Tibial nerve (tissue), 4 donors: Measurements from ENCODE around the gene SETD7. TPM values are rescaled to one million over a fixed set of nuclear protein-coding genes. Genes with fewer than 3 reads are reported as not detected.

Experiments used
- DNase-seq, 2 donors: peaks; one replicate each; pipeline ENCODE4 v3.0.0-alpha.2; 2019; ENCODE audit warnings: low spot score in 2 of 2
- H3K27ac ChIP-seq, 4 donors: fragments of 200-600 bp; sonication (generic) in 3 of 4; one replicate each; pipeline ENCODE4 v1.5.1; 2017 to 2019; ENCODE audit warnings: mild to moderate bottlenecking in 1 of 4
- H3K27me3 ChIP-seq, 2 donors: fragments of 200-600 bp; sonication (generic) in 1 of 2; one replicate each; pipeline versions ENCODE4 v1.5.1 to v1.6.0; 2017 to 2019
- H3K36me3 ChIP-seq, 3 donors: fragments of 200-600 bp; sonication (generic); one replicate each; pipeline ENCODE4 v1.5.1; 2018 to 2019
- H3K4me1 ChIP-seq, 4 donors: fragments of 200-600 bp; sonication (generic) in 3 of 4; one replicate each; pipeline ENCODE4 v1.5.1; 2017 to 2019
- H3K4me3 ChIP-seq, 4 donors: fragments of 200-600 bp; sonication (generic) in 3 of 4; one replicate each; pipeline ENCODE4 v1.5.1; 2017 to 2019; ENCODE audit warnings: mild to moderate bottlenecking in 1 of 4, moderate library complexity in 1 of 4
- H3K9me3 ChIP-seq, 4 donors: fragments of 200-600 bp; sonication (generic) in 3 of 4; one replicate each; pipeline ENCODE4 v1.5.1; 2017 to 2019
- CTCF ChIP-seq, 5 experiments: fragments of 200-600 bp in 3 of 5; fragments of 450-650 bp in 2 of 5; sonication (generic) in 3 of 5; IDR thresholded peaks; one replicate each; pipeline ENCODE4 v1.5.1; 2016 to 2019; ENCODE audit warnings: antibody characterized with exemption in 5 of 5, mild to moderate bottlenecking in 3 of 5, moderate library complexity in 2 of 5
- EP300 ChIP-seq, 2 donors: sonication (generic); formaldehyde crosslinking; IDR thresholded peaks; one replicate each; pipeline ENCODE4 v1.6.1; 2017; ENCODE audit warnings: antibody characterized with exemption in 2 of 2, mild to moderate bottlenecking in 1 of 2
- POLR2A ChIP-seq, 2 donors: fragments of 450-650 bp; IDR thresholded peaks; one replicate each; pipeline ENCODE4 v1.6.1; 2017; ENCODE audit warnings: antibody characterized with exemption in 2 of 2, mild to moderate bottlenecking in 2 of 2, moderate library complexity in 2 of 2
- WGBS, 2 donors: methylation state at CpG; one replicate each; pipeline ENCODE4 v1.1.5; 2018; 5-methylcytosine and 5-hydroxymethylcytosine counted together
- total RNA-seq, 4 donors: library from RNA; depleted of rRNA; stranded (reverse); fragments of >200 nt; gene quantifications; one replicate each; pipeline ENCODE4 v1.1.0, GENCODE V29; 2016

SETD7 gene
- total RNA-seq, 4 donors from 2014 or later: 49.2 to 81.4 (median 65.7) TPM

GRCh38 chr4:139584784-139585183 lies 28.8 kb upstream of the SETD7 start:
- no peak overlapping the region for H3K27ac ChIP-seq
- 80 to 82% methylated on average over 2 of the region's 2 CpGs for WGBS, 2 donors

GRCh38 chr4:139584013-139584412 lies 28.0 kb upstream of the SETD7 start:
- Histone ChIP-seq H3K27me3 (no peaks in the 10 kb centered on the region), H3K4me1 (no peaks in the 10 kb centered on the region), H3K36me3 (no peaks in the 10 kb centered on the region), H3K9me3 (no peaks in the 10 kb centered on the region), H3K27ac (no peak overlapping the region), H3K4me3 (no peak overlapping the region)
- TF ChIP-seq CTCF (IDR thresholded peaks at IDR 0.05) (no peak), EP300 (IDR thresholded peaks at IDR 0.05) (no peak), POLR2A (IDR thresholded peaks at IDR 0.05) (no peak)
- no peak for DNase-seq
- WGBS, 2 donors: 75 to 88% methylated on average over 2 of the region's 2 CpGs

More at GRCh38 chr4:139584784-139585183, 28.8 kb upstream of the SETD7 start:
- TF ChIP-seq CTCF (IDR thresholded peaks at IDR 0.05) (no peak), POLR2A (IDR thresholded peaks at IDR 0.05) (no peak), EP300 (IDR thresholded peaks at IDR 0.05) (no peak)
- DNase-seq: no peak
- Histone ChIP-seq H3K4me1 (no peaks in the 10 kb centered on the region), H3K27me3 (no peaks in the 10 kb centered on the region), H3K9me3 (no peaks in the 10 kb centered on the region), H3K36me3 (no peaks in the 10 kb centered on the region), H3K4me3 (no peak overlapping the region)

GRCh38 chr4:139582044-139582443 lies 26.0 kb upstream of the SETD7 start:
- Histone ChIP-seq H3K9me3 (no peaks in the 10 kb centered on the region), H3K4me1 (no peaks in the 10 kb centered on the region), H3K36me3 (no peaks in the 10 kb centered on the region), H3K4me3 (no peak overlapping the region), H3K27me3 (no peaks in the 10 kb centered on the region), H3K27ac (no peak overlapping the region)
- no peak for DNase-seq
- TF ChIP-seq EP300 (IDR thresholded peaks at IDR 0.05) (no peak), CTCF (IDR thresholded peaks at IDR 0.05) (no peak), POLR2A (IDR thresholded peaks at IDR 0.05) (no peak)
- WGBS, 2 donors: 80 to 84% methylated on average over 4 of the region's 4 CpGs

- H3K27me3 ChIP-seq: no peaks in the 10 kb centered on the region
- no peak overlapping the region for H3K27ac ChIP-seq
- DNase-seq: no peak
- H3K4me3 ChIP-seq: no peak overlapping the region
- H3K9me3 ChIP-seq: no peaks in the 10 kb centered on the region
- 87 to 89% methylated on average over 8 of the region's 8 CpGs for WGBS, 2 donors
- no peak for TF ChIP-seq EP300 (IDR thresholded peaks at IDR 0.05)
- no peak for TF ChIP-seq CTCF (IDR thresholded peaks at IDR 0.05)
- TF ChIP-seq POLR2A (IDR thresholded peaks at IDR 0.05): no peak
- H3K4me1 ChIP-seq: no peaks in the 10 kb centered on the region
- H3K36me3 ChIP-seq: no peaks in the 10 kb centered on the region
Measured at GRCh38 chr4:139581096-139581495, 25.1 kb upstream of the SETD7 start.

- H3K27me3 ChIP-seq: no peaks in the 10 kb centered on the region
- no peaks in the 10 kb centered on the region for H3K9me3 ChIP-seq
- DNase-seq: no peak
- WGBS, 2 donors: 81 to 84% methylated on average over 5 of the region's 5 CpGs
- no peaks in the 10 kb centered on the region for H3K36me3 ChIP-seq
- TF ChIP-seq EP300 (IDR thresholded peaks at IDR 0.05) (no peak), CTCF (IDR thresholded peaks at IDR 0.05) (no peak), POLR2A (IDR thresholded peaks at IDR 0.05) (no peak)
- no peaks in the 10 kb centered on the region for H3K4me1 ChIP-seq
- no peak overlapping the region for H3K4me3 ChIP-seq
- no peak overlapping the region for H3K27ac ChIP-seq
Measured at GRCh38 chr4:139576219-139576618, 20.2 kb upstream of the SETD7 start.
